Right ventricle myocardium superior (tissue), 1 donor: ENCODE measurements around the gene AVEN. TPM values are rescaled to one million over a fixed set of nuclear protein-coding genes. Genes with fewer than 3 reads are reported as not detected.
"Not testable (repeated sequence)": the region's sequence is repeated elsewhere in the genome, so short reads cannot be mapped to it uniquely, and the experiment has no call there.

Source experiments
- ATAC-seq: fragments of 200-7000 bp; cut with Tn5 transposase; one replicate; pipeline ENCODE4 v1.9.1; 2020; ENCODE audit warnings: mild to moderate bottlenecking; ENCODE audit not compliant: poor library complexity
- DNase-seq: peaks from one replicate; pipeline ENCODE4 v3.0.0-alpha.2; 2020
- intact Hi-C: fragments of 100-400 bp; cut with DNase I; formaldehyde crosslinking; loops from one replicate; pipeline ENCODE4 v1.11.2; 2022
- total RNA-seq: library from RNA; stranded (reverse); fragmentation: NEBNext Ultra II Directional; extraction: Animal tissue kit (Norgen Biotek cat#: 25700); gene quantifications from one replicate; pipeline ENCODE4 v1.2.1, GENCODE V29; 2021
- donor health status: DM: no; HTN: yes; CAD: no; lungs with severe emphysema.

AVEN gene
- total RNA-seq, 1 donor from 2014 or later: 30.6 TPM

DNA sequence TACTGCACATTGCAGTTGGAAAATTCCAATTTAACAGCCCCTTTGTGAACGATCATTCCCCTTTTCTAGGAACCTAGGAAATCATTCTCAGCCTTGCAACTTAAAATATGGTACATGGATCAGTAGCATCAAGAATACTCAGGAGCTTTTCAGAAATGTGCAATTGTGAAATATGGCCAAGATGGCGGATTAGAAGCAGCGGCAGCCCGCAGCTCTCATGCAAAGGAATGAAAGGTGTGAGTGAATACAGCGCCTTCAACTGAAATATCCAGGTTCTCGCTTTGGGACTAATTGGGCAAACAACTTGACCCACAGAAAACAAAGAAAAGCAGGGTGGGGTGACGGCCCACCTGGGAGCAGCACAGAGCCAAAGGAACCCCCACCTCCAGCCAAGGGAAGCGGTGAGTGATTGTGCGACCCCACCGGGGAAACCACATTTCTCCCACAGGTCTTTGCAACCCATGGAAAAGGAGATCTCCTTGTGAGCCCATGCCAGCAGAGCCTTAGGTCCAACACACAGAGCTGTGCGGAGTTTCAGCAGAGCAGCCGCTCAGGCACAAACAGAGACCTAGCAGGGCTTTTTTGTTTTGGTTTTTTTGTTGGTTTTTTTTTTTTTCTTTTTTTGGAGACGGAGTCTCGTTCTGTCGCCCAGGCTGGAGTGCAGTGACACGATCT lies 7.6 kb upstream of the AVEN start:
- DNase-seq: no peak
- no peak for ATAC-seq
- intact Hi-C loops: no loop called here

- DNase-seq (no peak), ATAC-seq (no peak)
- intact Hi-C loops: no loop called here
Observed at GRCh38 chr15:34043813-34044212, 4.8 kb upstream of the AVEN start.

- DNase-seq: no peak
- no peak for ATAC-seq
- intact Hi-C loops: no loop called here
Observed at GRCh38 chr15:34043391-34043790, 4.4 kb upstream of the AVEN start.

DNA sequence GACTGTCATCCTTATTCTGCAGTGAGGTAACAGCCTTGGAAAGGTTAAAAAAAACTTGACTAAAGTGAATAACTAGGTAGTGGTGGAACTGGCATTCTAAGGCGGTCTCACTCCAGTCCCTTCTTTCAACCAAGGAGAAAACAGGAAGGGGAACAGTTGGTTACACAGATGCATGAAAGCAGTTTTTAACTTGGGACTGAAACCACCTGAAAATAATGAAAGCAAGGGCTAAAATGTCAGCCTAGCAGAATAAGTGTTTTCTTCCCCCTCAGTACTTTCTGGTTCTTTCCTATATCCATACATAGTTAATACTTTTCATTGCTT lies 748 bp upstream of the AVEN start:
- intact Hi-C loops: no loop called here
- ATAC-seq (no peak), DNase-seq (no peak)

DNA sequence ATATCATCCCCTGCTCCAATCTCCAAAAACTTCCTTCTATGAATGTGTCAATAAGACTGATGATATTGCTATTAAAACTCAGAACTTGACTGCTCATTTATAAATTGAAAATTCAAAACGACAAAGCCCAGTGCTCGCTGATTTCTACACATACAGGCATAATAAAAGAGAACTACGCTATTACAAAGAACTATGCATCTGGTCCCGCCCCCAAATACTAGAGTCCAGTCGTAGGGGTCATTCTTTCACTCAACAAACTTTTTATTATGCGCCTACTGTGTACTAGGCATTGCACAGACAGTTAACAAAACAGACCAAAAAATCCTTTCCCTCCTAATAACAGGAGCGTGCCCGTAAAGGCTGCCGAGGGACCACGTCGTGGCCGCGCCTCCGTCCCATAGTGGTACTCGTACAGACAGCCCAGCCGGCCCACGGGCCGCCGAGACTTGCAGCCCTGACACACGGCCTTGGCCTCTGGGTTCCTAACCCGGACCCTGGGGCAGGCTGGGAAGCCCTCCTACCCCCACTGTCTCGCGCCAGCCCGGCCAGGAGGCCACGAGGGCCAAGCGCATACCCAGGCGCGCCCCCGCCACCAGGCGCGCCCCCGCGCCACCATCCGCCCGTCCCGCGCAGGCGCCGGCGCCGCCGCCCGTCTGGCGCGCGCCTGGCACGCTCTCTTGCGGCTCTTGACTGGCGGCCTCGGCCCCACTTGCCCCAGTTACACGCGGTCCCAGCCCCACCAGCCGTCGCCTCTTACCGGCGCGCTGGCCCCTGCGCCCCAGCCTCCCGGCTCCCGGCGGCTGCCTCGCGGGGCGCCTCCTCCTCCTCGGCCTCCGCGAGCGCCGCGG lies 757 bp downstream of the AVEN start:
- intact Hi-C loops: no loop called here
- DNase-seq: peak; percentile 90
- ATAC-seq: peak; percentile 96

DNA sequence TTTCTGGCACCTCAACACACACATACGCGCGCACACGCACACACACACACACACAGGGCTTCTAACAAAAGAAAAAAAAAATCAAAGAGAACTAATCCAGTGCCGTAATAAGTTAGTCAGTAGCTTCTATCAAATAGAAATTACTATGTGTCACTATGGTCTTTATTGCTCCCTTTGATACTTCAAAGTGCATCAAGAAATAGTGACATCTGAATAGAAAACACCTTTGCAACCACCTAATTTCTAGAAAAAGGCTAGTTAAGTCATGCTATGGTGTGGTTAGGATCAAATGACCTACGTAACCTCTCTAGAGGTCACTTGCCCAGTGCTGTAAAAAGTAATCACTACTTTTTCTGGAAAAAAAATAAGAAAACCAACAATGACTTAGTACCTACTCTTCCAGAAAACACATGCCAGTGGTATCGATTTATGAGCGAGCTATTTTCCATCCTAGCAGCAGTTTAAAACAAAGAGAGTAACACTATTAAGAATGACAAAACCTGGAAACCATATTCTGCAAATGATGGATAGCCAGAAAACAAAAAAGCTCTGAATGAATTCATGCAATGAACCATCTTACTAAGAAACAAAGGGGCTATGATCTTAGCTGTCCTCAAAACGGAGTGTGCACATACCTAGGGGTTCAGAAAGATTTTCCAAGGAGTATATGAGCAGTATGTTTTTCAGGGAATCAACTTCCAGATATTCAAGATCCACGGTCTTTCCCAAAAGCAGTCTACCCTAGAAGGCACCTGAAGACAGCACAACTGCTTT lies 6.8 kb downstream of the AVEN start:
- intact Hi-C loops: no loop called here
- no peak for ATAC-seq
- DNase-seq: no peak

GRCh38 chr15:34027606-34028005 lies 11.4 kb downstream of the AVEN start:
- no peak for ATAC-seq
- intact Hi-C loops: no loop called here
- DNase-seq: no peak

DNA sequence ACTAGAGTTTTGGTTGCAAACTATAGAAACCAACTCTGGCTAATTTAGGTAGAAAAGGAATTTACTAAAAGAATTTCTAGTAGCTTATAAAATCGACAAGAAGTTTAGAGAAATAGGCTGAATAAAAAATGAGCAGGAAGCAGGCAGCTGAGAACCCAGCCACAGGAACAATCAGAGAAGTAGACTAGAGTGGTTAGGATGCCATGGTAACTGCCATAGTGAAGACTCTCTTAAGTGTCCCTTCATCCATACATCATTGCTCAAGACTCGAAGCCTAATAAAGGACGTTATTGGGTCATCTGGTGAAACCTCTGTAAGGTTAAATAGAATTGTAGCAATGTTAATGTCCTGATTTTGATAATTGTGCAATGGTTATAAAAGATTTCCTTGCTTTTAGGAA lies 13.8 kb downstream of the AVEN start:
- intact Hi-C loops: no loop called here
- no peak for DNase-seq
- ATAC-seq: no peak

DNA sequence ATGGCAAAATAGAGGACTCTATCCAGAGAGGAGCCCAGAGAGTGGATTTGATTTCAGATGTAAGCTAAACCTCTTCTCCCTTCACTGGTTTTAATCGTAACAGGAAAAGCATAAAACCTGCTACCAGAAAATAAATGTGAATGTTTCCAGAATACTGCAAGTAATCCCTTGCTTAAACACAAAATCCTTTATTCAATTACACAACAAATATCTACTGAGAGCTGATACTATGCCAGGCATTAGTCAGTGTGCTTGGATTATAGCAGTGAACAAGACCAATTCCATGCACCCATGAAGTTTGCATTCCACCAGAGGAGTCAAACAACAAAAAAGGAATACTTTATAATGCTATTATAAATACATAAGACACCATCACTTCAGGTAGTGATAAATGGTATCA lies 15.1 kb downstream of the AVEN start:
- no peak for ATAC-seq
- intact Hi-C loops: no loop called here
- DNase-seq: no peak

- no peak for ATAC-seq
- no peak for DNase-seq
- intact Hi-C loops: no loop called here
Observed at GRCh38 chr15:34019369-34019990, 19.5 kb downstream of the AVEN start.

GRCh38 chr15:34018738-34019137 lies 20.3 kb downstream of the AVEN start:
- ATAC-seq, intact Hi-C loops, DNase-seq: not testable (repeated sequence)

DNA sequence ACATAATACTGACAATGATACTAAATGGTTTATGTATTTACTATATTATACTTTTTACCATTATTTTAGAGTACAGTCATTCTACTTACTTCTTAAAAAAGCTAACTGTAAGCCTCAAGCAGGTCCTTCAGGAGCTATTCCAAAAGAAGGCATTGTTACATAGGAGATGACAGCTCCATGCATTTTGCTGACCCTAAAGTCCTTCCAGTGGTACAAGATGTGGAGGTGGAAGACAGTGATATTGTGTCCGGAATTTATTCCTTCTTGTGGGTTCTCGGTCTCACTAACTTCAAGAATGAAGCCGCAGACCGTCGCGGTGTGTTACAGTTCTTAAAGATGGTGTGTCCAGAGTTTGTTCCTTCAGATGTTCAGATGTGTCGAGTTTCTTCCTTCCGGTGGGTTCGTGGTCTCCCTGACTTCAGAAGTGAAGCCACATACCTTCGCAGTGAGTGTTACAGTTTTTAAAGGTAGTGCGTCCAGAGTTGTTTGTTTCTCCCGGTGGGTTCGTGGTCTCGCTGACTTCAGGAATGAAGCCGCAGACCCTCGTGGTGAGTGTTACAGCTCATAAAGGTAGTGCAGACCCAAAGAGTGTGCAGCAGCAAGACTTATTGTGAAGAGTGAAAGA lies 20.9 kb downstream of the AVEN start:
- DNase-seq (no peak), ATAC-seq (no peak)
- intact Hi-C loops: no loop called here

- no peak for ATAC-seq
- intact Hi-C loops: no loop called here
- DNase-seq: no peak
Observed at GRCh38 chr15:34014556-34014955, 24.4 kb downstream of the AVEN start.

- ATAC-seq: no peak
- no peak for DNase-seq
- intact Hi-C loops: no loop called here
Observed at GRCh38 chr15:34013746-34014145, 25.3 kb downstream of the AVEN start.

DNA sequence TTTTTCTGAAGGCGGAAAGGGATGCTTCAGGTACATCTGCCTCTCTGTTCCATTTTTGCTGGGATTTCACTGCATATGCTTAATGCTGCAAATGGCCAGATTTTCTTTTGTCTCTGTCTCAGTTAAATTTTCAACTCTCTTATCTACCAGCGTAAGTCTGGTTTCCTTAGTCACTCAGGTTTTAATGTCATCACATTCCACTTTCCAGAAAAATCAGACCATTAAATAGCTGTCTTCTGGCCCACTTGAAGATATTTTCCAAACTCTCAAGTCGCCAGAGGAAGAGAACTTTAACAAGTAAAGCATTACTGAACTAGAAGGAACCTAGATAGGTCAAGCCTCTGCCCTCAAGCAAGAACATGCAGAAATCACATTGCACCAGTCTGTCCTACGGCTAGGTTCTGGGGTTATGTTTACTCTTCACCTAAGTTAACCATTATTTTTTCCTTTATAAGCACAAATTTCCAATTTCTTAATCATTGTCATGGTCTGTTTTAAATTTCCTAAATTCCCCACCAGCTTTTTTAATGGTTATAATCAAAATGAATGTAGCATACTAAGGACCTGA lies 26.5 kb downstream of the AVEN start:
- ATAC-seq (no peak), DNase-seq (no peak)
- intact Hi-C loops: no loop called here

DNA sequence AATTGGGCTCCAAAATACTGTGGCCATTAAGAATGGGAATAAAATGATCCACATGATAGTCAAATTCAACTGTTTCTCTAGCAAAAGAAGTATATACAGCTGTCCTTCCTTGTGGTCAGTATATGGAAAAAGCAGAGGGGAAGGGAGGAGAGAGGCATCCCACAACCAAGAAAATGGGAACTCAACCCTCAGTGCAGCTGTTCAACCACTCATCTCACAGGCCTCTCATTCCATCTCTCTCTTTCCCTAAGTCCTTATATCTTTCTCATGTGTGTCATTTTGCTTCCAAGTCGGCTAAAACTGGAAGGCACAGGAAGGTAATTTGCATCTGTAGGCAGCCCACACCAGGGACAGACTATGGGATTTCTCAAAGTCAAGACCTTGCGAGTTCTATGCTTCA lies 27.5 kb downstream of the AVEN start:
- no peak for DNase-seq
- intact Hi-C loops: no loop called here
- ATAC-seq: no peak

DNA sequence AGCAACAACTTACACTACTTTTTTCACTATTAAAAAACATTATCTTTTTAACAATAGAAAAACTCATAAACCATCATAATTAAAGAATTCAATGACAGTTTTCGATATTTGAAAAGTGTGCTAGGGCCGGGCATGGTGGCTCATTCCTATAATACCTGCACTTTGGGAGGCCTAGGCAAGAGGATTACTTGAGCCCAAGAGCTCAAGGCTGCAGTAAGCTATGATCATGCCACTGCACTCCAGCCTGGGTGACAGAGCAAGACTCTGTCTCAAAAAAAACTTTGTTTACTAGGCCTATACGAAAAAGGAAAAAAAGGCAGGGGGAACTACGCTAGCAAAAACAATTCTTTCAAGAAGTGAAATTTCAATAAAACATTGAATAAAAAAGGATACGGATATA lies 28.1 kb downstream of the AVEN start:
- intact Hi-C loops: no loop called here
- DNase-seq: no peak
- ATAC-seq: no peak

GRCh38 chr15:34009656-34010055 lies 29.3 kb downstream of the AVEN start:
- no peak for ATAC-seq
- DNase-seq: no peak
- intact Hi-C loops: no loop called here

- DNase-seq (no peak), ATAC-seq (no peak)
- intact Hi-C loops: no loop called here
Observed at GRCh38 chr15:34006381-34006780, 32.6 kb downstream of the AVEN start.
